RWPE2 (cell line): ENCODE results near the gene TRIM4.
"Not testable (repeated sequence)": the region's sequence is repeated elsewhere in the genome, so short reads cannot be mapped to it uniquely, and the experiment has no call there.

ENCODE experiments used
- ATAC-seq: fragments of 200-7000 bp; cut with Tn5 transposase; 3 replicates; pipeline ENCODE4 v1.9.1; 2021; ENCODE audit warnings: low read depth
- DNase-seq: peaks from one replicate; pipeline ENCODE4 v3.0.0-alpha.2; 2020; ENCODE audit warnings: low spot score
- H3K27ac ChIP-seq: fragments of 450-650 bp; 2 replicates; pipeline ENCODE4 v1.5.1; 2017; ENCODE audit warnings: mild to moderate bottlenecking; ENCODE audit not compliant: poor library complexity, severe bottlenecking
- H3K27me3 ChIP-seq: fragments of 250-450 bp; sonication (Bioruptor Pico); 2 replicates; pipeline ENCODE4 v1.5.1; 2021; ENCODE audit warnings: mild to moderate bottlenecking, moderate library complexity; ENCODE audit not compliant: insufficient read depth, poor library complexity, severe bottlenecking
- H3K36me3 ChIP-seq: fragments of 250-450 bp; sonication (Bioruptor Pico); 2 replicates; pipeline ENCODE4 v1.5.1; 2020; ENCODE audit warnings: low read depth, mild to moderate bottlenecking, moderate library complexity
- H3K4me1 ChIP-seq: fragments of 250-450 bp; sonication (Bioruptor Pico); 2 replicates; pipeline ENCODE4 v1.5.1; 2021; ENCODE audit warnings: mild to moderate bottlenecking, moderate library complexity; ENCODE audit not compliant: insufficient read depth, poor library complexity, severe bottlenecking
- H3K4me3 ChIP-seq: fragments of 250-450 bp; sonication (Bioruptor Pico); 2 replicates; pipeline ENCODE4 v1.5.1; 2021; ENCODE audit warnings: mild to moderate bottlenecking, moderate library complexity; ENCODE audit not compliant: severe bottlenecking
- H3K9me3 ChIP-seq: fragments of 250-450 bp; sonication (Bioruptor Pico); 2 replicates; pipeline ENCODE4 v1.5.1; 2021; ENCODE audit warnings: mild to moderate bottlenecking, moderate library complexity; ENCODE audit not compliant: severe bottlenecking
- TF ChIP-seq, protein P1 (sequence below): fragments of 450-650 bp; IDR thresholded peaks from one replicate; pipeline ENCODE4 v1.5.1; 2017; ENCODE audit warnings: mild to moderate bottlenecking, moderate library complexity; ENCODE audit not compliant: poor library complexity, severe bottlenecking

TRIM4 gene

DNA sequence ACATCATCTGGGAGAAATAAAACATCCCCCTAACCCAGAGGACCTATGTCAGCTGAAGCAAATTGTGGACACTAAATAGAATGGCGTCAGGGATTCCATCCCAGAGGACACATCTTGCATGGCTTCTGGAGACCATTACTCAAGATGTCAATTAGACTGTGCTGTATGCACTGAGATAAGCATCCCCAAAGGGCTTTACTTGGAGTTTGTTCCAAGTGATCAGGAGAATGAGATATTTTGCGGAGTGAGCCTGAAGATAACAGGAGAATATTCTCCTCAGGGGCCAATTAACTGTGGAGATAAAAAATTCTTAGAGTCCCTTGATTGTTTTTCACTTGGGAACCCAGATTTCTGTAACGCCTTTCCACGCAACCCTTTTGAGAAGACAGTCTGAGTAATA is 38.0 kb downstream of the TRIM4 start:
- TF ChIP-seq, protein P1, sequence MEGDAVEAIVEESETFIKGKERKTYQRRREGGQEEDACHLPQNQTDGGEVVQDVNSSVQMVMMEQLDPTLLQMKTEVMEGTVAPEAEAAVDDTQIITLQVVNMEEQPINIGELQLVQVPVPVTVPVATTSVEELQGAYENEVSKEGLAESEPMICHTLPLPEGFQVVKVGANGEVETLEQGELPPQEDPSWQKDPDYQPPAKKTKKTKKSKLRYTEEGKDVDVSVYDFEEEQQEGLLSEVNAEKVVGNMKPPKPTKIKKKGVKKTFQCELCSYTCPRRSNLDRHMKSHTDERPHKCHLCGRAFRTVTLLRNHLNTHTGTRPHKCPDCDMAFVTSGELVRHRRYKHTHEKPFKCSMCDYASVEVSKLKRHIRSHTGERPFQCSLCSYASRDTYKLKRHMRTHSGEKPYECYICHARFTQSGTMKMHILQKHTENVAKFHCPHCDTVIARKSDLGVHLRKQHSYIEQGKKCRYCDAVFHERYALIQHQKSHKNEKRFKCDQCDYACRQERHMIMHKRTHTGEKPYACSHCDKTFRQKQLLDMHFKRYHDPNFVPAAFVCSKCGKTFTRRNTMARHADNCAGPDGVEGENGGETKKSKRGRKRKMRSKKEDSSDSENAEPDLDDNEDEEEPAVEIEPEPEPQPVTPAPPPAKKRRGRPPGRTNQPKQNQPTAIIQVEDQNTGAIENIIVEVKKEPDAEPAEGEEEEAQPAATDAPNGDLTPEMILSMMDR: no peak

DNA sequence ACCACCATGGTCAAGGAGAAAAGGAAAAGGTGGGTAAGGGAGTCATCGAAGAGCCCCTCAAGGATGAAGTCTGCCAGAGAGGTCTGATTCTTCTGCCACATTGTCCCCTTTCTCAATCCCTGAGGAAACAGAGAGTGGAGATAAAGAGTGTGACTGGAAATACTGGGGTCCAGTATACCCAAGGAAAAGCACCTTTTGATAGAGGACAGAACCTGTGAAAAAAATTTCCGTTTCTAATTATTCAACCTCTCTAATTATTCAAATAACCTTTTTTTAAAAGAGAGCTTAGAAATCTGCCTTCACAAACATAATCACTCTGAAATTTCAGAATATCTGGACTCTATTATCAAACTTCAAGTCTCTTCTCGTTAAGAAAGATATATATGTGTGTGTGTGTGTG is 42.4 kb downstream of the TRIM4 start, which contains the start of gene OR2AE1:
Gene OR2AE1 (minus strand): TSS at position 101 of the 400 bp plus-strand sequence. CDS start 0 bp downstream, at position 101.
- no peaks in the 10 kb centered on the region for H3K9me3 ChIP-seq
- H3K27ac ChIP-seq: no peak within 1 kb of the TSS
- no peaks in the 10 kb centered on the region for H3K27me3 ChIP-seq
- no peaks in the 10 kb centered on the region for H3K4me1 ChIP-seq
- TF ChIP-seq, protein P1: no peak
- H3K4me3 ChIP-seq: no peak within 1 kb of the TSS
- H3K36me3 ChIP-seq: no peaks in the 10 kb centered on the region
- no peak for ATAC-seq
- DNase-seq: no peak

More for the DNA sequence above, 38.0 kb downstream of the TRIM4 start:
- Histone ChIP-seq H3K27me3 (no peaks in the 10 kb centered on the region), H3K4me3 (no peak overlapping the region), H3K9me3 (peaks cover 2% of the 10 kb centered on the region), H3K27ac (no peak overlapping the region), H3K4me1 (no peaks in the 10 kb centered on the region), H3K36me3 (no peaks in the 10 kb centered on the region)
- no peak for DNase-seq
- no peak for ATAC-seq

DNA sequence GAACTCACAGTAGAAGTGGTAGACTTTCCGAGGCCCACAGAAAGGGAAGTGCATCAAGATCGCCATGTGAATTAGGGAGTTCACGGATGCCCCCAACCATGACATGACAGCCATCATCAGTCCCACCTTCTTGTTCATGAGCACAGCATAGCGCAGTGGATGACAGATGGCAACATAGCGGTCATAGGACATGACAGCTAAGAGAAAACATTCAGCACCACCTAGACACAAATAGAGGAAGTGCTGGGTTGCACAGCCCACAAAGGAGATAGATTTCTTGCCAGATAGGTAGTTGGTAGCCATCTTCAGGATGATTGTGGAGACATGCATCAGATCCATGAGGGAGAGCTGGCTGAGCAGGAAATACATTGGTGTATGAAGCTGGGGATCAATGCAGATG is 42.8 kb downstream of the TRIM4 start:
- H3K36me3 ChIP-seq: no peaks in the 10 kb centered on the region
- no peak for DNase-seq

DNA sequence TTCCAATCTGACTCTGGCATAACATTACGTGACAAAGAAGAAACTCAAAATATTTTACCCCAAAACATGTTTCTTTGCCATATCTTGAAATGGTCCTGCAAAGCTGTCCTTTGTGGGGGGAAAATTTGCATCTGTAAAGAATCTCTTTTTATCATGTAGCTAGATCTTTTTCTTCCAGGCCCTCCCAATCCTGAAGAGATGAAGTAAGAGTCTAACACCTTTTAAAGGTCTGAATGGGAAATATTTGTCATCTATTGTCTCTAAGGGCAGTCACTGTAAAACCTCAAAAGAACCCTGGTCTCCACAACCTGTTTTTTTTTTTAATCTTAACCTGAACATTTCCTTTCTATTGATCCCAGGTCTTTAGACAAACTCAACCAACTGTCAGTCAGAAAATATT is 51.1 kb downstream of the TRIM4 start:
- TF ChIP-seq, protein P1: no peak
- ATAC-seq: no peak

More for the DNA sequence above, 42.8 kb downstream of the TRIM4 start:
- H3K4me3 ChIP-seq: no peak overlapping the region
- H3K9me3 ChIP-seq: no peaks in the 10 kb centered on the region
- H3K4me1 ChIP-seq: no peaks in the 10 kb centered on the region
- ATAC-seq: no peak
- TF ChIP-seq, protein P1: no peak
- H3K27ac ChIP-seq: no peak overlapping the region
- H3K27me3 ChIP-seq: no peaks in the 10 kb centered on the region

DNA sequence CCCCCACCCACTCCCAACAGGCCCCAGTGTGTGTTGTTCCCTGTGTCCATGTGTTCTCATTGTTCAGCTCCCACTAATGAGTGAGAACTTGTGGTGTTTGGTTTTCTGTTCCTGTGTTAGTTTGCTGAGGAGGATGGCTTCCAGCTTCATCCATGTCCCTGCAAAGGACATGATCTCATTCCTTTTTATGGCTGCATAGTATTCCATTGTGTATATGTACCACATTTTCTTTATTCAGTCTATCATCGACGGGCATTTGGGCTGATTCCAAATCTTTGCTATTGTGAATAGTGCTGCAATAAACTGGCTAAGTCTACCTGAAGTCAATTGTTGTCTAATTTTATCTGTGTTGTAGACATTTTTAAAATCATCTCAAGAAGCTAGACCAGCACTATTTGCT is 51.9 kb downstream of the TRIM4 start:
- not testable (repeated sequence) for H3K4me1 ChIP-seq, H3K4me3 ChIP-seq, DNase-seq, H3K27ac ChIP-seq, H3K27me3 ChIP-seq, H3K9me3 ChIP-seq, H3K36me3 ChIP-seq, ATAC-seq

More for the DNA sequence above, 51.1 kb downstream of the TRIM4 start:
- no peak overlapping the region for H3K27ac ChIP-seq
- no peak overlapping the region for H3K4me3 ChIP-seq
- H3K4me1 ChIP-seq: no peaks in the 10 kb centered on the region
- no peaks in the 10 kb centered on the region for H3K36me3 ChIP-seq
- no peak for DNase-seq
- H3K9me3 ChIP-seq: peaks cover 3% of the 10 kb centered on the region
- H3K27me3 ChIP-seq: no peaks in the 10 kb centered on the region
